ENCODE results near the gene SH2D6.

Gene SH2D6

GRCh38 chr2:85440729-85441128, 22.2 kb downstream of the SH2D6 start:
- DNase-seq (ENCODE audit: low read depth) = no peak

GRCh38 chr2:85441864-85442263, 23.4 kb downstream of the SH2D6 start:
- no peak for DNase-seq (ENCODE audit: low read depth)

- DNase-seq (ENCODE audit: low read depth) = no peak
These were observed 26.2 kb downstream of the SH2D6 start for GRCh38 chr2:85444629-85445172.

GRCh38 chr2:85445316-85446295, 27.1 kb downstream of the SH2D6 start:
- DNase-seq (ENCODE audit: low read depth) = no peak

GRCh38 chr2:85446296-85447221, 28.0 kb downstream of the SH2D6 start:
- no peak for DNase-seq (ENCODE audit: low read depth)

- no peak for DNase-seq (ENCODE audit: low read depth)
These were observed 28.7 kb downstream of the SH2D6 start for GRCh38 chr2:85447222-85447585.

- no peak for DNase-seq (ENCODE audit: low read depth)
These were observed 30.1 kb downstream of the SH2D6 start for GRCh38 chr2:85448461-85449213.

GRCh38 chr2:85449214-85449588, 30.7 kb downstream of the SH2D6 start:
- no peak for DNase-seq (ENCODE audit: low read depth)

- DNase-seq (ENCODE audit: low read depth) = no peak
These were observed 33.7 kb downstream of the SH2D6 start for GRCh38 chr2:85452237-85452636.

- DNase-seq (ENCODE audit: low read depth) = no peak
These were observed 35.1 kb downstream of the SH2D6 start for GRCh38 chr2:85453571-85453970.

GRCh38 chr2:85455552-85456090, 37.1 kb downstream of the SH2D6 start:
- no peak for DNase-seq (ENCODE audit: low read depth)

GRCh38 chr2:85457043-85457442, 38.5 kb downstream of the SH2D6 start:
- DNase-seq (ENCODE audit: low read depth) = no peak

GRCh38 chr2:85457877-85458316, 39.4 kb downstream of the SH2D6 start:
- DNase-seq (ENCODE audit: low read depth) = no peak

- no peak for DNase-seq (ENCODE audit: low read depth)
These were observed 40.4 kb downstream of the SH2D6 start for GRCh38 chr2:85458601-85459563.

GRCh38 chr2:85459771-85460170, 41.3 kb downstream of the SH2D6 start:
- no peak for DNase-seq (ENCODE audit: low read depth)

GRCh38 chr2:85462322-85462721, 43.8 kb downstream of the SH2D6 start:
- no peak for DNase-seq (ENCODE audit: low read depth)

GRCh38 chr2:85468096-85468703, 49.7 kb downstream of the SH2D6 start:
- DNase-seq (ENCODE audit: low read depth) = no peak

GRCh38 chr2:85468704-85469349, 50.3 kb downstream of the SH2D6 start:
- DNase-seq (ENCODE audit: low read depth) = no peak

Data from activated gamma-delta T cell treated with anti-CD3 and anti-CD28 coated beads, Interleukin-2, amount 50 U/mL, for 16 hours (primary cell).